MG63 (cell line): ENCODE results near the gene NSD2. TPM values are rescaled to one million over a fixed set of nuclear protein-coding genes. Genes with fewer than 3 reads are reported as not detected.
"Not testable (repeated sequence)": the region's sequence is repeated elsewhere in the genome, so short reads cannot be mapped to it uniquely, and the experiment has no call there.

Experiments
- DNase-seq: peaks from one replicate; pipeline ENCODE4 v3.0.0-alpha.2; 2020
- H3K27me3 ChIP-seq: fragments of 250-450 bp; sonication (Bioruptor Pico); 2 replicates; pipeline ENCODE4 v1.5.1; 2020; ENCODE audit warnings: mild to moderate bottlenecking, moderate library complexity
- H3K36me3 ChIP-seq: fragments of 250-450 bp; sonication (Bioruptor Pico); 2 replicates; pipeline ENCODE4 v1.5.1; 2020; ENCODE audit warnings: mild to moderate bottlenecking, moderate library complexity
- H3K4me3 ChIP-seq: fragments of 250-450 bp; sonication (Bioruptor Pico); 2 replicates; pipeline ENCODE4 v1.5.1; 2020; ENCODE audit warnings: mild to moderate bottlenecking, moderate library complexity
- H3K9me3 ChIP-seq: fragments of 250-450 bp; sonication (Bioruptor Pico); 2 replicates; pipeline ENCODE4 v1.5.1; 2020; ENCODE audit warnings: mild to moderate bottlenecking, moderate library complexity
- total RNA-seq: library from RNA; depleted of rRNA; stranded (reverse); fragments of >200 nt; shearing (Covaris generic); gene quantifications from 2 replicates; pipeline ENCODE4 v1.2.3, GENCODE V29; 2014; ENCODE audit warnings: low replicate concordance

NSD2 gene
- total RNA-seq, 1 experiment from 2014 or later = 39.9 TPM

GRCh38 chr4:1836650-1837049 lies 34.5 kb upstream of the NSD2 start:
- no peaks in the 10 kb centered on the region for H3K27me3 ChIP-seq
- H3K4me3 ChIP-seq = no peak overlapping the region
- peaks cover 17% of the 10 kb centered on the region; the same call in 1 of the 2 replicates for H3K36me3 ChIP-seq
- DNase-seq = no peak
- H3K9me3 ChIP-seq = no peaks in the 10 kb centered on the region

GRCh38 chr4:1837069-1837468 lies 34.1 kb upstream of the NSD2 start:
- Histone ChIP-seq H3K4me3 (no peak overlapping the region), H3K9me3 (no peaks in the 10 kb centered on the region), H3K36me3 (peaks cover 17% of the 10 kb centered on the region; the same call in 1 of the 2 replicates), H3K27me3 (no peaks in the 10 kb centered on the region)
- DNase-seq = no peak

- Histone ChIP-seq H3K9me3 (no peaks in the 10 kb centered on the region), H3K4me3 (no peak overlapping the region)
- no peak for DNase-seq
Measured at GRCh38 chr4:1839282-1839681, 31.9 kb upstream of the NSD2 start.

GRCh38 chr4:1841201-1841886 lies 29.8 kb upstream of the NSD2 start:
- H3K27me3 ChIP-seq = no peaks in the 10 kb centered on the region
- H3K36me3 ChIP-seq = peaks cover 14% of the 10 kb centered on the region
- H3K4me3 ChIP-seq = no peak overlapping the region
- H3K9me3 ChIP-seq = no peaks in the 10 kb centered on the region
- no peak for DNase-seq

More at GRCh38 chr4:1839282-1839681, 31.9 kb upstream of the NSD2 start:
- Histone ChIP-seq H3K27me3 (no peaks in the 10 kb centered on the region), H3K36me3 (peaks cover 15% of the 10 kb centered on the region; the same call in 1 of the 2 replicates)

- Histone ChIP-seq H3K4me3 (no peak overlapping the region), H3K9me3 (no peaks in the 10 kb centered on the region), H3K27me3 (no peaks in the 10 kb centered on the region), H3K36me3 (peaks cover 18% of the 10 kb centered on the region)
- DNase-seq = no peak
Measured at GRCh38 chr4:1841887-1842210, 29.3 kb upstream of the NSD2 start.

- Histone ChIP-seq H3K4me3 (no peak overlapping the region), H3K9me3 (no peaks in the 10 kb centered on the region), H3K27me3 (no peaks in the 10 kb centered on the region), H3K36me3 (peaks cover 15% of the 10 kb centered on the region)
- DNase-seq = no peak
Measured at GRCh38 chr4:1842339-1842895, 28.8 kb upstream of the NSD2 start.

- H3K36me3 ChIP-seq = peaks cover 15% of the 10 kb centered on the region
- peak; percentile 29 for DNase-seq
- H3K4me3 ChIP-seq = no peak overlapping the region
Measured at GRCh38 chr4:1842993-1843448, 28.2 kb upstream of the NSD2 start.

GRCh38 chr4:1843852-1844251 lies 27.3 kb upstream of the NSD2 start:
- H3K36me3 ChIP-seq = peaks cover 15% of the 10 kb centered on the region
- DNase-seq = no peak
- no peaks in the 10 kb centered on the region for H3K9me3 ChIP-seq

More at GRCh38 chr4:1842993-1843448, 28.2 kb upstream of the NSD2 start:
- no peaks in the 10 kb centered on the region for H3K27me3 ChIP-seq
- no peaks in the 10 kb centered on the region for H3K9me3 ChIP-seq

GRCh38 chr4:1844618-1845017 lies 26.6 kb upstream of the NSD2 start:
- DNase-seq, H3K9me3 ChIP-seq, H3K27me3 ChIP-seq, H3K4me3 ChIP-seq: not testable (repeated sequence)
- peaks cover 10% of the 10 kb centered on the region for H3K36me3 ChIP-seq

More at GRCh38 chr4:1843852-1844251, 27.3 kb upstream of the NSD2 start:
- H3K27me3 ChIP-seq = no peaks in the 10 kb centered on the region
- no peak overlapping the region for H3K4me3 ChIP-seq

- Histone ChIP-seq H3K4me3 (no peak overlapping the region), H3K36me3 (peaks cover 10% of the 10 kb centered on the region), H3K9me3 (no peaks in the 10 kb centered on the region), H3K27me3 (no peaks in the 10 kb centered on the region)
- no peak for DNase-seq
Measured at GRCh38 chr4:1846580-1846979, 24.6 kb upstream of the NSD2 start.

- Histone ChIP-seq H3K9me3 (no peaks in the 10 kb centered on the region), H3K27me3 (no peaks in the 10 kb centered on the region), H3K4me3 (no peak overlapping the region), H3K36me3 (peaks cover 13% of the 10 kb centered on the region)
- no peak for DNase-seq
Measured at GRCh38 chr4:1850276-1850675, 20.9 kb upstream of the NSD2 start.

GRCh38 chr4:1851160-1851559 lies 20.0 kb upstream of the NSD2 start:
- Histone ChIP-seq H3K4me3 (no peak overlapping the region), H3K9me3 (no peaks in the 10 kb centered on the region), H3K27me3 (no peaks in the 10 kb centered on the region), H3K36me3 (peaks cover 9% of the 10 kb centered on the region)
- no peak for DNase-seq

GRCh38 chr4:1851575-1852410 lies 19.4 kb upstream of the NSD2 start:
- H3K4me3 ChIP-seq = no peak overlapping the region
- DNase-seq = no peak
- no peaks in the 10 kb centered on the region for H3K27me3 ChIP-seq
- H3K36me3 ChIP-seq = peaks cover 3% of the 10 kb centered on the region
- H3K9me3 ChIP-seq = no peaks in the 10 kb centered on the region

GRCh38 chr4:1852904-1853623 lies 18.1 kb upstream of the NSD2 start:
- H3K27me3 ChIP-seq = no peaks in the 10 kb centered on the region
- no peak overlapping the region for H3K4me3 ChIP-seq
- DNase-seq = no peak
- peaks cover 3% of the 10 kb centered on the region for H3K36me3 ChIP-seq
- no peaks in the 10 kb centered on the region for H3K9me3 ChIP-seq

- no peaks in the 10 kb centered on the region for H3K9me3 ChIP-seq
- H3K27me3 ChIP-seq = no peaks in the 10 kb centered on the region
- H3K4me3 ChIP-seq = peak overlapping the region; percentile 82
- no peak for DNase-seq
- peaks cover 3% of the 10 kb centered on the region for H3K36me3 ChIP-seq
Measured at GRCh38 chr4:1854752-1855151, 16.4 kb upstream of the NSD2 start.

GRCh38 chr4:1855333-1856070 lies 15.7 kb upstream of the NSD2 start:
- no peaks in the 10 kb centered on the region for H3K27me3 ChIP-seq
- peak overlapping the region; percentile 82 for H3K4me3 ChIP-seq
- peaks cover 3% of the 10 kb centered on the region for H3K36me3 ChIP-seq
- no peaks in the 10 kb centered on the region for H3K9me3 ChIP-seq
- peak; percentile 27 for DNase-seq
